Activated T-helper 1 cell treated with anti-CD3 and anti-CD28 coated beads, Interleukin-12 subunit alpha, Interleukin-12 subunit beta, Interleukin-2, Interleukin-4 antibody, amounts not matched to agents 30 ng/mL and 10 ng/mL and 1 ng/mL, durations not matched to agents 14 hours and 24 hours and 36 hours (primary cell): ENCODE results near the gene RP9. TPM values are rescaled to one million over a fixed set of nuclear protein-coding genes. Genes with fewer than 3 reads are reported as not detected.

ENCODE experiments used
- DNase-seq: peaks from one replicate; pipeline ENCODE4 v3.0.0; 2021; ENCODE audit warnings: low spot score
- H3K27ac Mint-ChIP-seq: one replicate; pipeline ENCODE4 v1.8.0; 2021; ENCODE audit warnings: mild to moderate bottlenecking, mixed read lengths
- H3K27me3 Mint-ChIP-seq: one replicate; pipeline ENCODE4 v1.8.0; 2022; ENCODE audit warnings: mild to moderate bottlenecking, moderate library complexity, mixed read lengths; ENCODE audit not compliant: insufficient read depth
- H3K36me3 Mint-ChIP-seq: one replicate; pipeline ENCODE4 v1.8.0; 2021; ENCODE audit warnings: low read depth, mixed read lengths
- H3K4me1 Mint-ChIP-seq: one replicate; pipeline ENCODE4 v1.8.0; 2021; ENCODE audit warnings: low read depth, mixed read lengths
- H3K4me3 Mint-ChIP-seq: one replicate; pipeline ENCODE4 v1.8.0; 2021; ENCODE audit warnings: mild to moderate bottlenecking, moderate library complexity, mixed read lengths
- H3K9me3 Mint-ChIP-seq: one replicate; pipeline ENCODE4 v1.8.0; 2021; ENCODE audit warnings: mixed read lengths
- intact Hi-C: fragments of 100-400 bp; cut with micrococcal nuclease; formaldehyde crosslinking; loops from one replicate; pipeline ENCODE4 v1.15.1; 2024
- total RNA-seq: library from RNA; stranded (reverse); gene quantifications from 2 replicates; pipeline ENCODE4 v1.2.3, GENCODE V29; 2022

The RP9 gene
- total RNA-seq, 1 donor from 2014 or later: 23.6 TPM

- peak overlapping the region; percentile 12 for H3K27ac Mint-ChIP-seq
- intact Hi-C loops: loop anchor here (1.0 to 5.0 kb wide), 6 partner anchors 11 to 283 kb away; partner anchors contain the start of gene NT5C3A
- H3K4me1 Mint-ChIP-seq: peaks cover 40% of the 10 kb centered on the region
- H3K9me3 Mint-ChIP-seq: no peaks in the 10 kb centered on the region
- H3K4me3 Mint-ChIP-seq: no peak overlapping the region
- H3K36me3 Mint-ChIP-seq: no peaks in the 10 kb centered on the region
- no peak for DNase-seq
- H3K27me3 Mint-ChIP-seq: no peaks in the 10 kb centered on the region
These were observed 58.5 kb downstream of the RP9 start for GRCh38 chr7:33050535-33051318.

- H3K36me3 Mint-ChIP-seq: peaks cover 1% of the 10 kb centered on the region
- H3K27me3 Mint-ChIP-seq: no peaks in the 10 kb centered on the region
- no peak overlapping the region for H3K4me3 Mint-ChIP-seq
- peaks cover 40% of the 10 kb centered on the region for H3K4me1 Mint-ChIP-seq
- intact Hi-C loops: no loop called here
- no peak for DNase-seq
- H3K9me3 Mint-ChIP-seq: no peaks in the 10 kb centered on the region
- H3K27ac Mint-ChIP-seq: no peak overlapping the region
These were observed 60.5 kb downstream of the RP9 start for GRCh38 chr7:33048704-33049103.

- intact Hi-C loops: no loop called here
- Mint-ChIP-seq H3K36me3 (peaks cover 1% of the 10 kb centered on the region), H3K4me1 (peaks cover 41% of the 10 kb centered on the region), H3K27ac (no peak overlapping the region), H3K4me3 (no peak overlapping the region), H3K27me3 (no peaks in the 10 kb centered on the region), H3K9me3 (no peaks in the 10 kb centered on the region)
- DNase-seq: no peak
These were observed 60.9 kb downstream of the RP9 start for GRCh38 chr7:33048257-33048656.

GRCh38 chr7:33044986-33045385 is 64.2 kb downstream of the RP9 start:
- H3K9me3 Mint-ChIP-seq: no peaks in the 10 kb centered on the region
- no peak overlapping the region for H3K27ac Mint-ChIP-seq
- H3K4me1 Mint-ChIP-seq: peaks cover 37% of the 10 kb centered on the region
- no peak for DNase-seq
- intact Hi-C loops: loop anchor here (5.0 kb wide), 1 partner anchor 353 kb away; no protein-coding TSS in a partner anchor
- H3K4me3 Mint-ChIP-seq: no peak overlapping the region
- peaks cover 1% of the 10 kb centered on the region for H3K36me3 Mint-ChIP-seq
- no peaks in the 10 kb centered on the region for H3K27me3 Mint-ChIP-seq

Other genes starting within 250 kb of the RP9 start
- gene KBTBD2, start 217.6 kb downstream of the RP9 start, total RNA-seq: 29.0 and 34.0 TPM in 2 replicates
- gene FKBP9, start 152.0 kb downstream of the RP9 start, total RNA-seq: 0.52 and 2.4 TPM in 2 replicates
- gene NT5C3A, start 46.6 kb downstream of the RP9 start, total RNA-seq: 36.2 and 43.9 TPM in 2 replicates
- 3.8 and 6.3 TPM in 2 replicates for gene BBS9, start 20.2 kb upstream of the RP9 start, total RNA-seq